ENCODE data around the gene E2F4. TPM values are rescaled to one million over a fixed set of nuclear protein-coding genes. Genes with fewer than 3 reads are reported as not detected.
A peak's percentile ranks its signal among the peaks of the same experiment; 100 is the strongest.

Gene E2F4
- total and polyA plus RNA-seq, 2 experiments from 2014 or later, result 67.0 to 135 TPM

DNA sequence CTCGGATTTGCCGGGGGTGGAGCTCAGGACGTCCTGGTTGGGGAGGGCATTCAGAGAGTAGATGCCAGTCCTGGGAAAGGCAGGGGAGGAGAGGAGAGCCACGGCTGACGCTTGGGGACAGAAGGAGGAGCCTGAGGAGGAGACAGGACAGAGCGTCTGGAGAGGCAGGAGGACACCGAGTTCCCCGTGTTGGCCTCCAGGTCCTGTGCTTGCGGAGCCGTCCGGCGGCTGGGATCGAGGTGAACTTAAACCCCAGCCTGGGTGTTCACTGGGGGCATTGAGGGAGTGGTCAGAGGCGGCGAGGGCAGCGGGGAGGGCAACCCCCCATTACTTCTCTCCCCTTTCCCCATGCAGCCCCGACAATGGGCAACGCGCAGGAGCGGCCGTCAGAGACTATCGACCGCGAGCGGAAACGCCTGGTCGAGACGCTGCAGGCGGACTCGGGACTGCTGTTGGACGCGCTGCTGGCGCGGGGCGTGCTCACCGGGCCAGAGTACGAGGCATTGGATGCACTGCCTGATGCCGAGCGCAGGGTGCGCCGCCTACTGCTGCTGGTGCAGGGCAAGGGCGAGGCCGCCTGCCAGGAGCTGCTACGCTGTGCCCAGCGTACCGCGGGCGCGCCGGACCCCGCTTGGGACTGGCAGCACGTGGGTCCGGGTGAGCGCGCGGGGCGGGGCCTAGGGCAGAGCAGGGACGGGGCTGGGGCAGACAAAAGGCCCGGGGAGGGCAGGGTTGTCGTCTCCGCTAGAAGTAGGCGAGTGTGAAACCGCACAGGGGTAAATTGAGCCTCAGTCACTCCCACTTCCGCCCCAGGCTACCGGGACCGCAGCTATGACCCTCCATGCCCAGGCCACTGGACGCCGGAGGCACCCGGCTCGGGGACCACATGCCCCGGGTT, 17.9 kb upstream of the E2F4 start:
- H3K27ac ChIP-seq (ENCODE audit: low read depth), result no peak overlapping the region

More for the DNA sequence above, 17.9 kb upstream of the E2F4 start:
- Histone ChIP-seq H4K20me1 (replicated peaks; ENCODE audit: insufficient read depth) (peaks cover 11% of the 10 kb centered on the region), H3K27me3 (ENCODE audit: insufficient read depth) (peaks cover 85% of the 10 kb centered on the region), H3K4me3 (peak overlapping the region; percentile 63), H3K79me2 (replicated peaks; ENCODE audit: insufficient read depth) (no peaks in the 10 kb centered on the region), H3K9me2 (ENCODE audit: insufficient read depth) (no peaks in the 10 kb centered on the region), H3F3A (replicated peaks; ENCODE audit: low read depth) (peaks cover 23% of the 10 kb centered on the region; the same call in 1 of the 2 replicates), H2AFZ (peak overlapping the region; percentile 81), H3K36me3 (ENCODE audit: insufficient read depth) (no peaks in the 10 kb centered on the region), H3K4me1 (ENCODE audit: insufficient read depth) (peaks cover 34% of the 10 kb centered on the region), H3K4me2 (peak overlapping the region; percentile 88)
- DNase-seq (ENCODE audit: low spot score), result peak; percentile 82
- H3K27me3 Mint-ChIP-seq (ENCODE audit: insufficient read depth, low read depth, poor library complexity), result peaks cover 86% of the 10 kb centered on the region
- peak; percentile 48 for TF ChIP-seq POLR2AphosphoS5 (IDR thresholded peaks at IDR 0.05; ENCODE audit: low read depth)
- TF ChIP-seq, protein P1, sequence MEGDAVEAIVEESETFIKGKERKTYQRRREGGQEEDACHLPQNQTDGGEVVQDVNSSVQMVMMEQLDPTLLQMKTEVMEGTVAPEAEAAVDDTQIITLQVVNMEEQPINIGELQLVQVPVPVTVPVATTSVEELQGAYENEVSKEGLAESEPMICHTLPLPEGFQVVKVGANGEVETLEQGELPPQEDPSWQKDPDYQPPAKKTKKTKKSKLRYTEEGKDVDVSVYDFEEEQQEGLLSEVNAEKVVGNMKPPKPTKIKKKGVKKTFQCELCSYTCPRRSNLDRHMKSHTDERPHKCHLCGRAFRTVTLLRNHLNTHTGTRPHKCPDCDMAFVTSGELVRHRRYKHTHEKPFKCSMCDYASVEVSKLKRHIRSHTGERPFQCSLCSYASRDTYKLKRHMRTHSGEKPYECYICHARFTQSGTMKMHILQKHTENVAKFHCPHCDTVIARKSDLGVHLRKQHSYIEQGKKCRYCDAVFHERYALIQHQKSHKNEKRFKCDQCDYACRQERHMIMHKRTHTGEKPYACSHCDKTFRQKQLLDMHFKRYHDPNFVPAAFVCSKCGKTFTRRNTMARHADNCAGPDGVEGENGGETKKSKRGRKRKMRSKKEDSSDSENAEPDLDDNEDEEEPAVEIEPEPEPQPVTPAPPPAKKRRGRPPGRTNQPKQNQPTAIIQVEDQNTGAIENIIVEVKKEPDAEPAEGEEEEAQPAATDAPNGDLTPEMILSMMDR (conservative IDR thresholded peaks at IDR 0.05; ENCODE audit: low read depth in 2 of 2), result peak in 1 of 2 experiments; percentile 31; a peak in 1 of 4 replicates
- TF ChIP-seq ZNF331 (CRISPR knock-in tag; IDR thresholded peaks at IDR 0.05; ENCODE audit: low read depth), result no peak
- no peak for TF ChIP-seq ZNF462 (CRISPR knock-in tag; IDR thresholded peaks at IDR 0.05)
- peak; percentile 74 for TF ChIP-seq EZH2phosphoT487 (IDR thresholded peaks at IDR 0.05; ENCODE audit: unreplicated experiment)
- peak; percentile 40 for TF ChIP-seq EZH2 (IDR thresholded peaks at IDR 0.05; ENCODE audit: low read depth, unreplicated experiment)
- TF ChIP-seq ZNF114 (CRISPR knock-in tag; IDR thresholded peaks at IDR 0.05), result no peak
- TF ChIP-seq CREB1 (CRISPR knock-in tag; IDR thresholded peaks at IDR 0.05; ENCODE audit: low read depth), result no peak
- TF ChIP-seq, protein P2, sequence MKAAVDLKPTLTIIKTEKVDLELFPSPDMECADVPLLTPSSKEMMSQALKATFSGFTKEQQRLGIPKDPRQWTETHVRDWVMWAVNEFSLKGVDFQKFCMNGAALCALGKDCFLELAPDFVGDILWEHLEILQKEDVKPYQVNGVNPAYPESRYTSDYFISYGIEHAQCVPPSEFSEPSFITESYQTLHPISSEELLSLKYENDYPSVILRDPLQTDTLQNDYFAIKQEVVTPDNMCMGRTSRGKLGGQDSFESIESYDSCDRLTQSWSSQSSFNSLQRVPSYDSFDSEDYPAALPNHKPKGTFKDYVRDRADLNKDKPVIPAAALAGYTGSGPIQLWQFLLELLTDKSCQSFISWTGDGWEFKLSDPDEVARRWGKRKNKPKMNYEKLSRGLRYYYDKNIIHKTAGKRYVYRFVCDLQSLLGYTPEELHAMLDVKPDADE (IDR thresholded peaks at IDR 0.05), result no peak; the same call in 1 of the 2 replicates
- TF ChIP-seq NANOG (IDR thresholded peaks at IDR 0.05; ENCODE audit: borderline replicate concordance), result no peak
- no peak for TF ChIP-seq STAT1 (IDR thresholded peaks at IDR 0.05; ENCODE audit: unreplicated experiment)
- no peak overlapping the region for H3K27ac Mint-ChIP-seq
- ATAC-seq, result peak; percentile 36
- H3K4me3 Mint-ChIP-seq, result peak overlapping the region; percentile 76
- H3K4me1 Mint-ChIP-seq, result peaks cover 38% of the 10 kb centered on the region
- H3K36me3 Mint-ChIP-seq (ENCODE audit: low read depth), result peaks cover 3% of the 10 kb centered on the region; the same call in 2 of the 3 replicates
- H3K9me3 Mint-ChIP-seq, result no peaks in the 10 kb centered on the region; the same call in 1 of the 3 replicates
